ENCODE measurements around the gene LHPP.

DNA sequence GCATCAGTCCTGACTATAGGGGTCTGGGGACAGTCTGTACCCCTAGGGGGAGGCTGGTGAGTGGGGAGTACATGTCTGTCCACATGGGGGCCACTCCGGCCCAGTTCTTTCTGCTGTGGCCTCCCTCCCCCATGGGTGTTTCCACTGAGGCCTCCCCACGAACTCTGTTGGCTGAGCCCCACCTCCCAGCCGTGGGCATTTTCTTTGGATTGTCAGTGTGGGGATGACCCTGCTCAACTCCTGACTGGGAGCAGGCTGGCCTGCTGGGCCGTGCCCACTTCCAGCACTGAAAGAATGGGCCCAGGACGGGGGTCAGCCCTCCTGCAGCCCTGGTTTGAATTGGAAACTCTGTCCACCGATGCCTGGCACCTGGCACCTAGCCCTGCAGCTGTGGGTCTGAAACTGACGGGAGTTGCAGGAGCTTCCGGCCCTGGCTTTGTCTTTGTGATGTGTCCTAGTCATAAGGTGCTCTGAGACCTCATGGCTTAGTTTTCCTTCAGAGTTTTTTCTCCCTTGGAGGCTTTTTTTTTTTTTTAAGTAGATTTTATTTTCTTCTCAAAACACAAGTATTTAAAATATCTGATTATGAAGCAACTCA, 46.5 kb downstream of the LHPP start:
- TF ChIP-seq CTCF (IDR thresholded peaks at IDR 0.05) = no peak
- TF ChIP-seq POLR2AphosphoS5 (IDR thresholded peaks at IDR 0.05) = no peak
- no peak for TF ChIP-seq EP300 (IDR thresholded peaks at IDR 0.05)
